HepG2 (cell line): ENCODE measurements around the gene ACOX3. TPM values are rescaled to one million over a fixed set of nuclear protein-coding genes. Genes with fewer than 3 reads are reported as not detected.

Experiments
- DNMT3B ChIP-seq: conservative IDR thresholded peaks from 2 replicates; pipeline ENCODE4 v1.6.1; 2016; ENCODE audit warnings: missing biosample characterization, control low read depth
- FOXK2 ChIP-seq: fragments of 450-650 bp; IDR thresholded peaks from 2 replicates; pipeline ENCODE4 v1.6.1; 2016
- FOXP1 ChIP-seq, 2 experiments: fragments of 450-650 bp in 1 of 2; IDR thresholded peaks; 2 replicates each; pipeline ENCODE4 v1.6.1; 2017 to 2018; ENCODE audit warnings: antibody characterized with exemption in 1 of 2
- HMG20A ChIP-seq: IDR thresholded peaks from 2 replicates; pipeline ENCODE4 v1.6.1; 2016; ENCODE audit warnings: borderline replicate concordance
- KDM2A ChIP-seq: sonication (generic); formaldehyde crosslinking; IDR thresholded peaks from 2 replicates; pipeline ENCODE4 v1.4.0; 2020; ENCODE audit warnings: low read depth, missing genetic modification reagents, borderline replicate concordance
- KLF9 ChIP-seq: IDR thresholded peaks from 2 replicates; pipeline ENCODE4 v1.6.1; 2016; ENCODE audit warnings: low read depth
- MLXIP ChIP-seq: sonication (generic); formaldehyde crosslinking; IDR thresholded peaks from 2 replicates; pipeline ENCODE4 v1.9.0; 2021; ENCODE audit warnings: missing genetic modification reagents, borderline replicate concordance
- NCOA5 ChIP-seq: sonication (generic); formaldehyde crosslinking; IDR thresholded peaks from 2 replicates; pipeline ENCODE4 v1.4.0; 2020; ENCODE audit warnings: missing genetic modification reagents
- ONECUT2 ChIP-seq: sonication (generic); formaldehyde crosslinking; IDR thresholded peaks from 2 replicates; pipeline ENCODE4 v1.4.0; 2020; ENCODE audit warnings: missing genetic modification reagents
- PAWR ChIP-seq: sonication (generic); formaldehyde crosslinking; IDR thresholded peaks from 2 replicates; pipeline ENCODE4 v1.4.0; 2020; ENCODE audit warnings: missing genetic modification reagents, mild to moderate bottlenecking, borderline replicate concordance
- PBX3 ChIP-seq: sonication (generic); formaldehyde crosslinking; IDR thresholded peaks from 2 replicates; pipeline ENCODE4 v1.8.1; 2023; ENCODE audit warnings: missing genetic modification reagents, inconsistent platforms, borderline replicate concordance
- PHF5A ChIP-seq: IDR thresholded peaks from one replicate; pipeline ENCODE4 v1.6.1; 2018; ENCODE audit warnings: low read depth, missing genetic modification reagents; ENCODE audit not compliant: unreplicated experiment
- RFX5 ChIP-seq: IDR thresholded peaks from 2 replicates; pipeline ENCODE4 v1.6.1; 2011; ENCODE audit warnings: low read depth, low read length, improper control_type of control experiment
- ZBTB1 ChIP-seq: sonication (generic); formaldehyde crosslinking; IDR thresholded peaks from 2 replicates; pipeline ENCODE4 v1.4.0; 2020; ENCODE audit warnings: missing genetic modification reagents, borderline replicate concordance
- ZBTB49 ChIP-seq: sonication (generic); formaldehyde crosslinking; IDR thresholded peaks from 2 replicates; pipeline ENCODE4 v1.4.0; 2020; ENCODE audit warnings: missing genetic modification reagents, borderline replicate concordance
- ZKSCAN1 ChIP-seq: fragments of 150-350 bp; IDR thresholded peaks from 2 replicates; pipeline ENCODE4 v1.6.1; 2014; ENCODE audit warnings: low read length
- ZMYM2 ChIP-seq: sonication (generic); formaldehyde crosslinking; IDR thresholded peaks from 2 replicates; pipeline ENCODE4 v1.8.0; 2022; ENCODE audit warnings: mild to moderate bottlenecking, missing genetic modification reagents
- ZNF292 ChIP-seq: sonication (generic); formaldehyde crosslinking; IDR thresholded peaks from 2 replicates; pipeline ENCODE4 v1.8.1; 2022; ENCODE audit warnings: mild to moderate bottlenecking, low read depth, missing genetic modification reagents, borderline replicate concordance
- ZNF33B ChIP-seq: sonication (generic); formaldehyde crosslinking; IDR thresholded peaks from 2 replicates; pipeline ENCODE4 v1.5.1; 2020; ENCODE audit warnings: mild to moderate bottlenecking, missing genetic modification reagents
- ZNF557 ChIP-seq: sonication (generic); formaldehyde crosslinking; IDR thresholded peaks from 2 replicates; pipeline ENCODE4 v1.4.0; 2020; ENCODE audit warnings: missing genetic modification reagents
- ZNF598 ChIP-seq: sonication (generic); formaldehyde crosslinking; IDR thresholded peaks from 2 replicates; pipeline ENCODE4 v1.5.1; 2020; ENCODE audit warnings: mild to moderate bottlenecking, missing genetic modification reagents, borderline replicate concordance
- ZNF678 ChIP-seq: sonication (generic); formaldehyde crosslinking; IDR thresholded peaks from 2 replicates; pipeline ENCODE4 v1.4.0; 2020; ENCODE audit warnings: mild to moderate bottlenecking, missing genetic modification reagents
- ZNF7 ChIP-seq: IDR thresholded peaks from 2 replicates; pipeline ENCODE4 v1.6.1; 2016; ENCODE audit warnings: missing biosample characterization, missing genetic modification reagents
- ZNF879 ChIP-seq: sonication (generic); formaldehyde crosslinking; IDR thresholded peaks from 2 replicates; pipeline ENCODE4 v1.8.1; 2023; ENCODE audit warnings: missing genetic modification reagents
- ZSCAN9 ChIP-seq: IDR thresholded peaks from 2 replicates; pipeline ENCODE4 v1.6.1; 2016; ENCODE audit warnings: borderline replicate concordance
- polyA plus RNA-seq, 8 experiments: library from polyadenylated mRNA; depleted of rRNA in 3 of 8; stranded (reverse) in 7 of 8; unstranded in 1 of 8; fragments of >200 nt; fragmentation: Illumina TruSeq in 4 of 8; extraction: Trizol in 4 of 8; gene quantifications; 2 replicates each; pipeline versions ENCODE4 v1.2.1 to v1.2.3, GENCODE V29; 2011 to 2016; ENCODE audit warnings: low read depth in 4 of 8, missing spikeins in 1 of 8, mixed read lengths in 1 of 8; ENCODE audit not compliant: insufficient read depth in 1 of 8
- total RNA-seq, 5 experiments: library from RNA; depleted of rRNA; stranded (reverse); fragments of >200 nt; fragmentation: Illumina TruSeq; extraction: Trizol; gene quantifications; 2 replicates each; pipeline ENCODE4 v1.2.3, GENCODE V29; 2016; ENCODE audit warnings: low read depth in 1 of 5

ACOX3 gene
- total and polyA plus RNA-seq, 2 of the 13 experiments (the other 11 are each of a cell fraction or from before 2014, with no cell fraction given) = 4.2 to 17.8 TPM

- no peak for TF ChIP-seq ZNF33B (CRISPR knock-in tag)
- TF ChIP-seq PBX3 = no peak
- no peak; the same call in 1 of the 2 replicates for TF ChIP-seq ZSCAN9 (CRISPR knock-in tag)
- no peak for TF ChIP-seq ZNF292 (CRISPR knock-in tag)
- TF ChIP-seq FOXK2 = peak; percentile 64; the same call in 1 of the 2 replicates
- TF ChIP-seq PAWR = no peak
- TF ChIP-seq ZNF678 (CRISPR knock-in tag) = no peak
- no peak for TF ChIP-seq PHF5A
- no peak for TF ChIP-seq ZMYM2 (CRISPR knock-in tag)
- peak; percentile 94 for TF ChIP-seq KDM2A (CRISPR knock-in tag)
- TF ChIP-seq MLXIP (CRISPR knock-in tag) = no peak
- no peak for TF ChIP-seq KLF9 (CRISPR knock-in tag)
- TF ChIP-seq FOXP1 (IDR thresholded peaks at IDR 0.05) = no peak
- no peak for TF ChIP-seq FOXP1 (CRISPR knock-in tag; IDR thresholded peaks at IDR 0.05)
- no peak for TF ChIP-seq ZNF557
- peak; percentile 6; the same call in 1 of the 2 replicates for TF ChIP-seq ZBTB49 (CRISPR knock-in tag)
- no peak for TF ChIP-seq DNMT3B
- TF ChIP-seq ZBTB1 (CRISPR knock-in tag) = no peak
- no peak for TF ChIP-seq ONECUT2
- TF ChIP-seq ZKSCAN1 = 0 out of 2 replicates have a peak, but pooled peaks have one; percentile 51
- TF ChIP-seq RFX5 = peak; percentile 50; the same call in 1 of the 2 replicates
- TF ChIP-seq HMG20A (CRISPR knock-in tag) = no peak
- TF ChIP-seq ZNF598 (CRISPR knock-in tag) = no peak
- no peak for TF ChIP-seq ZNF7 (CRISPR knock-in tag)
- TF ChIP-seq NCOA5 = no peak
- TF ChIP-seq ZNF879 (CRISPR knock-in tag) = no peak
Measured at GRCh38 chr4:8440492-8441311, at the start of gene ACOX3, which contains the start of gene TRMT44 (continued).
